Activated naive CD4-positive, alpha-beta T cell treated with anti-CD3 and anti-CD28 coated beads, Interleukin-2, amount 50 U/mL, for 72 hours (primary cell): ENCODE data around the gene RAI14. TPM values are rescaled to one million over a fixed set of nuclear protein-coding genes. Genes with fewer than 3 reads are reported as not detected.
"Not testable (repeated sequence)": the region's sequence is repeated elsewhere in the genome, so short reads cannot be mapped to it uniquely, and the experiment has no call there.

Source experiments
- ATAC-seq, 2 donors: fragments of 150-1000 bp; cut with Tn5 transposase; 2 replicates each; pipeline ENCODE4 v1.10.0; 2021; ENCODE audit warnings: mild to moderate bottlenecking in 2 of 2, moderate library complexity in 2 of 2
- DNase-seq, 2 donors: peaks; one replicate each; pipeline ENCODE4 v3.0.0; 2021 to 2022; ENCODE audit warnings: low spot score in 2 of 2
- H3K27ac Mint-ChIP-seq, 2 donors: one replicate each; pipeline ENCODE4 v1.8.0; 2022; ENCODE audit warnings: mild to moderate bottlenecking in 2 of 2, mixed read lengths in 2 of 2
- H3K36me3 Mint-ChIP-seq, 2 donors: one replicate each; pipeline ENCODE4 v1.8.0; 2022; ENCODE audit warnings: mixed read lengths in 2 of 2
- H3K9me3 Mint-ChIP-seq, 2 donors: one replicate each; pipeline ENCODE4 v1.8.0; 2022; ENCODE audit warnings: mixed read lengths in 2 of 2
- total RNA-seq, 2 donors: library from RNA; stranded (reverse); gene quantifications; one replicate each; pipeline ENCODE4 v1.2.3, GENCODE V29; 2022

Gene RAI14
- total RNA-seq, 2 donors from 2014 or later: 1.0 to 4.7 TPM

GRCh38 chr5:34731435-34732232, 75.5 kb downstream of the RAI14 start:
- H3K27ac Mint-ChIP-seq: no peak overlapping the region
- peaks cover 5 to 11% of the 10 kb centered on the region in 2 donors for H3K9me3 Mint-ChIP-seq
- peaks cover 0 to 4% of the 10 kb centered on the region in 2 donors for H3K36me3 Mint-ChIP-seq
- ATAC-seq (no peak), DNase-seq (no peak)

- Mint-ChIP-seq H3K36me3 (no peaks in the 10 kb centered on the region), H3K9me3 (no peaks in the 10 kb centered on the region), H3K27ac (no peak overlapping the region)
- DNase-seq: no peak
- ATAC-seq: no peak
Measured at GRCh38 chr5:34734326-34734725, 78.2 kb downstream of the RAI14 start.

- Mint-ChIP-seq H3K36me3 (no peaks in the 10 kb centered on the region), H3K9me3 (no peaks in the 10 kb centered on the region), H3K27ac (no peak overlapping the region)
- DNase-seq (no peak), ATAC-seq (no peak)
Measured at GRCh38 chr5:34735491-34736426, 79.6 kb downstream of the RAI14 start.

- Mint-ChIP-seq H3K36me3 (no peaks in the 10 kb centered on the region), H3K27ac (no peak overlapping the region), H3K9me3 (peaks cover 0 to 1% of the 10 kb centered on the region in 2 donors)
- no peak for ATAC-seq
- no peak for DNase-seq
Measured at GRCh38 chr5:34736445-34737115, 80.5 kb downstream of the RAI14 start.

GRCh38 chr5:34737731-34738130, 81.6 kb downstream of the RAI14 start:
- peaks cover 0 to 4% of the 10 kb centered on the region in 2 donors for H3K9me3 Mint-ChIP-seq
- ATAC-seq: no peak
- no peaks in the 10 kb centered on the region for H3K36me3 Mint-ChIP-seq
- H3K27ac Mint-ChIP-seq: no peak overlapping the region
- no peak for DNase-seq

- H3K27ac Mint-ChIP-seq: no peak overlapping the region
- no peaks in the 10 kb centered on the region for H3K36me3 Mint-ChIP-seq
- ATAC-seq: no peak
- DNase-seq: no peak
- H3K9me3 Mint-ChIP-seq: peaks cover 0 to 4% of the 10 kb centered on the region in 2 donors
Measured at GRCh38 chr5:34738381-34738780, 82.3 kb downstream of the RAI14 start.

GRCh38 chr5:34740389-34740806, 84.3 kb downstream of the RAI14 start:
- Mint-ChIP-seq H3K36me3 (no peaks in the 10 kb centered on the region), H3K27ac (no peak overlapping the region), H3K9me3 (peaks cover 0 to 4% of the 10 kb centered on the region in 2 donors)
- no peak for DNase-seq
- ATAC-seq: no peak

- Mint-ChIP-seq H3K27ac (no peak overlapping the region), H3K36me3 (peaks cover 0 to 5% of the 10 kb centered on the region in 2 donors), H3K9me3 (peaks cover 6 to 10% of the 10 kb centered on the region in 2 donors)
- ATAC-seq: no peak
- DNase-seq: no peak
Measured at GRCh38 chr5:34742061-34742460, 85.9 kb downstream of the RAI14 start.

GRCh38 chr5:34743878-34744277, 87.8 kb downstream of the RAI14 start:
- no peak overlapping the region for H3K27ac Mint-ChIP-seq
- DNase-seq (no peak), ATAC-seq (no peak)
- peaks cover 6 to 10% of the 10 kb centered on the region in 2 donors for H3K9me3 Mint-ChIP-seq
- peaks cover 0 to 6% of the 10 kb centered on the region in 2 donors for H3K36me3 Mint-ChIP-seq

- ATAC-seq (no peak), DNase-seq (no peak)
- Mint-ChIP-seq H3K27ac (no peak overlapping the region), H3K36me3 (peaks cover 0 to 6% of the 10 kb centered on the region in 2 donors), H3K9me3 (peaks cover 6% of the 10 kb centered on the region in 2 donors)
Measured at GRCh38 chr5:34748431-34748830, 92.3 kb downstream of the RAI14 start.

- H3K36me3 Mint-ChIP-seq: peaks cover 0 to 6% of the 10 kb centered on the region in 2 donors
- no peak for ATAC-seq
Measured at GRCh38 chr5:34749431-34749873, 93.3 kb downstream of the RAI14 start.

GRCh38 chr5:34750206-34750605, 94.1 kb downstream of the RAI14 start:
- no peak for DNase-seq
- no peak for ATAC-seq
- no peak overlapping the region for H3K27ac Mint-ChIP-seq
- H3K36me3 Mint-ChIP-seq: peaks cover 0 to 6% of the 10 kb centered on the region in 2 donors
- peaks cover 6% of the 10 kb centered on the region in 2 donors for H3K9me3 Mint-ChIP-seq

More at GRCh38 chr5:34749431-34749873, 93.3 kb downstream of the RAI14 start:
- no peak for DNase-seq
- Mint-ChIP-seq H3K9me3 (peaks cover 6% of the 10 kb centered on the region in 2 donors), H3K27ac (no peak overlapping the region)

GRCh38 chr5:34751807-34752736, 95.9 kb downstream of the RAI14 start:
- peaks cover 0 to under 1% of the 10 kb centered on the region in 2 donors for H3K36me3 Mint-ChIP-seq
- ATAC-seq: no peak
- peaks cover 0 to under 1% of the 10 kb centered on the region in 2 donors for H3K9me3 Mint-ChIP-seq
- DNase-seq: no peak
- H3K27ac Mint-ChIP-seq: no peak overlapping the region

GRCh38 chr5:34753236-34753635, 97.1 kb downstream of the RAI14 start:
- H3K27ac Mint-ChIP-seq, ATAC-seq, DNase-seq, H3K9me3 Mint-ChIP-seq, H3K36me3 Mint-ChIP-seq: not testable (repeated sequence)

GRCh38 chr5:34755926-34756325, 99.8 kb downstream of the RAI14 start:
- Mint-ChIP-seq H3K27ac (no peak overlapping the region), H3K9me3 (no peaks in the 10 kb centered on the region), H3K36me3 (no peaks in the 10 kb centered on the region)
- ATAC-seq (no peak), DNase-seq (no peak)
